IMR-90 (cell line): ENCODE results near the gene SNX21. TPM values are rescaled to one million over a fixed set of nuclear protein-coding genes. Genes with fewer than 3 reads are reported as not detected.

Source experiments
- ATAC-seq: fragments of 200-7000 bp; cut with Tn5 transposase; 2 replicates; pipeline ENCODE4 v1.9.1; 2020; ENCODE audit warnings: low read depth, mild to moderate bottlenecking, moderate library complexity
- BruUV-seq: library from RNA; stranded (reverse); fragments of 400-500 nt; replicated peaks from 2 replicates; lab custom pipeline; 2021; lab: Mats Ljungman, UMichigan
- CTCF ChIA-PET: fragments of 300-600 bp; formaldehyde crosslinking; extraction: SDS; loops from one replicate; lab custom pipeline; 2021; ENCODE audit warnings: antibody characterized with exemption; lab: Yijun Ruan, JAX
- POLR2A ChIA-PET: fragments of 300-600 bp; sonication (Branson Sonifier 250); formaldehyde crosslinking; loops from one replicate; lab custom pipeline; 2022; ENCODE audit warnings: antibody characterized with exemption; ENCODE audit not compliant: unreplicated experiment; lab: Charles Lee
- DNase-seq: peaks from one replicate; pipeline ENCODE4 v3.0.0; 2013
- H2AFZ ChIP-seq: replicated peaks from 2 replicates; pipeline ENCODE3; 2013; ENCODE audit warnings: low read length, mild to moderate bottlenecking; ENCODE audit not compliant: poor library complexity
- H2AK5ac ChIP-seq: 2 replicates; pipeline ENCODE4 v1.6.1; 2013; ENCODE audit warnings: low read depth, low read length, inconsistent platforms
- H2AK9ac ChIP-seq: replicated peaks from 2 replicates; pipeline ENCODE3; 2013; ENCODE audit warnings: mild to moderate bottlenecking, low read depth, low read length, moderate library complexity; ENCODE audit not compliant: poor library complexity
- H2BK120ac ChIP-seq: 2 replicates; pipeline ENCODE4 v1.6.1; 2013; ENCODE audit warnings: low read depth, low read length, inconsistent platforms
- H2BK15ac ChIP-seq: 3 replicates; pipeline ENCODE4 v1.6.1; 2013; ENCODE audit warnings: low read depth, low read length, inconsistent platforms
- H2BK20ac ChIP-seq: 2 replicates; pipeline ENCODE4 v1.6.1; 2013; ENCODE audit warnings: low read depth, mild to moderate bottlenecking, inconsistent platforms, low read length, moderate library complexity
- H2BK5ac ChIP-seq: 2 replicates; pipeline ENCODE4 v1.6.1; 2013; ENCODE audit warnings: mild to moderate bottlenecking, low read depth, low read length, inconsistent platforms; ENCODE audit not compliant: poor library complexity, severe bottlenecking
- H3K14ac ChIP-seq: replicated peaks from 2 replicates; pipeline ENCODE4 v1.6.1; 2013; ENCODE audit warnings: low read depth, low read length, inconsistent platforms
- H3K18ac ChIP-seq: 2 replicates; pipeline ENCODE4 v1.6.1; 2013; ENCODE audit warnings: low read depth, low read length, control low read depth
- H3K23ac ChIP-seq: 2 replicates; pipeline ENCODE4 v1.6.1; 2013; ENCODE audit warnings: low read depth, low read length, inconsistent platforms
- H3K27ac ChIP-seq: 2 replicates; pipeline ENCODE4 v1.5.1; 2013; ENCODE audit warnings: mild to moderate bottlenecking, control low read depth, low read length; ENCODE audit not compliant: insufficient read depth
- H3K27me3 ChIP-seq: 2 replicates; pipeline ENCODE4 v1.6.1; 2013; ENCODE audit warnings: low read length; ENCODE audit not compliant: control insufficient read depth, insufficient read depth
- H3K36me3 ChIP-seq: 2 replicates; pipeline ENCODE4 v1.6.1; 2013; ENCODE audit warnings: low read length, mixed read lengths; ENCODE audit not compliant: control insufficient read depth, insufficient read depth
- H3K4ac ChIP-seq: 2 replicates; pipeline ENCODE4 v1.6.1; 2013; ENCODE audit warnings: low read depth, low read length, inconsistent platforms
- H3K4me1 ChIP-seq: 2 replicates; pipeline ENCODE4 v1.6.1; 2013; ENCODE audit warnings: low read length, mixed read lengths; ENCODE audit not compliant: control insufficient read depth, insufficient read depth
- H3K4me2 ChIP-seq: 2 replicates; pipeline ENCODE4 v1.6.1; 2013; ENCODE audit warnings: low read depth, mild to moderate bottlenecking, control low read depth, low read length, moderate library complexity
- H3K4me3 ChIP-seq: 2 replicates; pipeline ENCODE4 v1.5.1; 2013; ENCODE audit warnings: low read depth, mild to moderate bottlenecking, control low read depth, low read length, moderate library complexity; ENCODE audit not compliant: insufficient read depth
- H3K56ac ChIP-seq: 2 replicates; pipeline ENCODE4 v1.6.1; 2013; ENCODE audit warnings: low read length, inconsistent platforms; ENCODE audit not compliant: insufficient read depth; ENCODE audit errors: extremely low read depth
- H3K79me1 ChIP-seq, 2 experiments: 2 replicates each; pipeline ENCODE4 v1.6.1; 2013; ENCODE audit warnings: low read length in 2 of 2, inconsistent platforms in 1 of 2, low read depth in 1 of 2
- H3K9ac ChIP-seq: 2 replicates; pipeline ENCODE4 v1.6.1; 2013; ENCODE audit warnings: low read depth, low read length, control low read depth
- H3K9me1 ChIP-seq: 2 replicates; pipeline ENCODE4 v1.6.1; 2013; ENCODE audit warnings: low read length, inconsistent platforms; ENCODE audit not compliant: insufficient read depth
- H3K9me3 ChIP-seq: 2 replicates; pipeline ENCODE4 v1.6.1; 2013; ENCODE audit warnings: low read length; ENCODE audit not compliant: control insufficient read depth, insufficient read depth
- H4K20me1 ChIP-seq: 2 replicates; pipeline ENCODE4 v1.6.1; 2013; ENCODE audit warnings: low read length, inconsistent platforms; ENCODE audit not compliant: insufficient read depth
- H4K5ac ChIP-seq: 2 replicates; pipeline ENCODE4 v1.6.1; 2013; ENCODE audit warnings: mild to moderate bottlenecking, low read depth, low read length, control low read depth
- H4K8ac ChIP-seq, 2 experiments: 2 replicates each; pipeline ENCODE4 v1.6.1; 2013; ENCODE audit warnings: low read depth in 2 of 2, low read length in 2 of 2, control low read depth in 1 of 2, inconsistent platforms in 1 of 2
- H4K91ac ChIP-seq: 2 replicates; pipeline ENCODE4 v1.6.1; 2013; ENCODE audit warnings: low read depth, low read length, inconsistent platforms; ENCODE audit not compliant: insufficient read depth
- BHLHE40 ChIP-seq: fragments of 150-350 bp; IDR thresholded peaks from 2 replicates; pipeline ENCODE4 v1.6.1; 2016; ENCODE audit warnings: mild to moderate bottlenecking, low read depth, low read length
- CEBPB ChIP-seq: IDR thresholded peaks from 2 replicates; pipeline ENCODE4 v1.6.1; 2012; ENCODE audit warnings: low read depth, low read length, improper control_type of control experiment
- CHD1 ChIP-seq: IDR thresholded peaks from 2 replicates; pipeline ENCODE4 v1.6.1; 2012; ENCODE audit warnings: low read depth, low read length, improper control_type of control experiment
- FOS ChIP-seq: fragments of 150-350 bp; IDR thresholded peaks from 2 replicates; pipeline ENCODE4 v1.6.1; 2016; ENCODE audit warnings: low read depth, low read length
- MAFK ChIP-seq: IDR thresholded peaks from 2 replicates; pipeline ENCODE4 v1.6.1; 2012; ENCODE audit warnings: low read depth, low read length, improper control_type of control experiment
- MAZ ChIP-seq: IDR thresholded peaks from 2 replicates; pipeline ENCODE4 v1.6.1; 2012; ENCODE audit warnings: low read depth, mild to moderate bottlenecking, low read length, improper control_type of control experiment, moderate library complexity, borderline replicate concordance
- NFE2L2 ChIP-seq: fragments of 150-350 bp; IDR thresholded peaks from 2 replicates; pipeline ENCODE4 v1.6.1; 2016; ENCODE audit warnings: low read depth, mild to moderate bottlenecking, low read length
- POLR2A ChIP-seq: IDR thresholded peaks from 2 replicates; pipeline ENCODE4 v1.6.1; 2012; ENCODE audit warnings: mild to moderate bottlenecking, low read depth, low read length
- RAD21 ChIP-seq: IDR thresholded peaks from 2 replicates; pipeline ENCODE4 v1.6.1; 2012; ENCODE audit warnings: low read length, improper control_type of control experiment
- RCOR1 ChIP-seq: IDR thresholded peaks from 2 replicates; pipeline ENCODE4 v1.6.1; 2012; ENCODE audit warnings: mild to moderate bottlenecking, low read length, improper control_type of control experiment; ENCODE audit not compliant: insufficient replicate concordance
- RFX5 ChIP-seq: IDR thresholded peaks from 2 replicates; pipeline ENCODE4 v1.8.0; 2012; ENCODE audit warnings: low read depth, mild to moderate bottlenecking, low read length, moderate library complexity
- SMC3 ChIP-seq: fragments of 150-350 bp; IDR thresholded peaks from 2 replicates; pipeline ENCODE4 v1.6.1; 2016; ENCODE audit warnings: low read depth, mild to moderate bottlenecking, antibody characterized with exemption, low read length, moderate library complexity
- WGBS, 2 experiments: methylation state at CpG; one replicate each; pipeline versions ENCODE4 v1.1.5 to v1.1.7; 2013; ENCODE audit warnings: missing lambda C conversion rate in 2 of 2; ENCODE audit not compliant: insufficient read length in 1 of 2; ENCODE audit errors: extremely low coverage in 2 of 2; 5-methylcytosine and 5-hydroxymethylcytosine counted together
- dilution Hi-C: fragments of 300-500 bp; cut with HindIII; formaldehyde crosslinking; loops from one replicate; pipeline ENCODE4 v1.14.3; 2018; ENCODE audit warnings: low sequenced_read_pairs; ENCODE audit not compliant: unreplicated experiment
- in situ Hi-C: fragments of 300-500 bp; cut with MboI; formaldehyde crosslinking; loops from 3 replicates; pipeline ENCODE4 v1.14.3; 2019; ENCODE audit warnings: low sequenced_read_pairs, inconsistent platforms, mixed read lengths
- intact Hi-C: fragments of 100-400 bp; cut with micrococcal nuclease; formaldehyde crosslinking; loops from 2 replicates; pipeline ENCODE4 v1.10.0; 2022
- polyA plus RNA-seq, 3 experiments: library from polyadenylated mRNA; depleted of rRNA; stranded (reverse); fragments of >200 nt; gene quantifications; 2 replicates each; pipeline ENCODE4 v1.2.3, GENCODE V29; 2012; ENCODE audit warnings: low replicate concordance in 1 of 3
- total RNA-seq: library from RNA; depleted of rRNA; stranded (reverse); fragments of >200 nt; gene quantifications from 2 replicates; pipeline ENCODE4 v1.2.3, GENCODE V29; 2012
- TF ChIP-seq, protein P1 (sequence below): fragments of 150-350 bp; IDR thresholded peaks from 2 replicates; pipeline ENCODE4 v1.6.1; 2016; ENCODE audit warnings: low read depth, mild to moderate bottlenecking, low read length, moderate library complexity, borderline replicate concordance
- TF ChIP-seq, protein P2 (sequence below): conservative IDR thresholded peaks from 2 replicates; pipeline ENCODE4 v1.5.1; 2012; ENCODE audit warnings: mild to moderate bottlenecking, low read depth, low read length, improper control_type of control experiment
- TF ChIP-seq, protein P3 (sequence below): fragments of 150-350 bp; IDR thresholded peaks from 2 replicates; pipeline ENCODE4 v1.6.1; 2017; ENCODE audit warnings: mild to moderate bottlenecking, antibody characterized with exemption, low read length, low read depth

Gene SNX21
- total and polyA plus RNA-seq, 2 of the 4 experiments (the other 2 are of a cell fraction) = 11.1 to 17.9 TPM

DNA sequence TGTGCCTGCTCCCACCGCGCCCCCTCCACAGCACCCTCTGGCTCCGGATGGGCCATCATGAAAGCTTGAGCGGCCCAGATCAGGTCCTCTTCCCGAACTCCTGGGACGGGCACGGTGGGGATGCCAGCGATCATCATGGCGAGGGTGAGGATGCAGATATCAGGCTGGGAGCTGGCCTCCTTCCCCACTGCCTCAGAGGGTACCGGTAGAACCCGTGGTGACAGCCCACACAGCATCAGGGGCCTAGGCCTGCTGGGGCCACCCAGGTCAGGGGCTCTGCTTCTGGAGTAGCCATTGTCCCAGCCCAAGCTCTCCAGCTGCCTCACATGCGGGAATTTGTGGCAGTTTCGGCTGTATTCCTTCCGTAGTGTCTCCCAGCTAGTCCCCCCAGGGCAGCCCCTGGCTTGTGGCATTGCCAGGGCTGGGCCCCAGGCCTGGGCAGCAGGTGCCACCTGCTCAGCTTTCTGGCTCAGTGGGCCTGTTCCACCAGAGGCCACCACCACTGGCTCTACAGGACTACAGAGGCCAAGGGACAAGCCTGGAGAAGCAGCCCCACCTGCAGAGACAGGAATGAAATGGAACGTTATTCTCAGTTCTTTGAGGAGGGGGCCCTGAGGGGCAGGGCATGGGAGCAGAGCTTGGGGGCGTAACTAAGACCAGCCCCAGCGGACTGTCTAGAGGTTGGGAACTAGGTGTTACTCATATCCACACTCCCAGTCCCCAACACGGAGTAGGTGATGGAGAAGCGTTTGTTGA is 53.2 kb downstream of the SNX21 start:
- in situ Hi-C loops = no loop called here
- H2BK5ac ChIP-seq = no peak overlapping the region
- CTCF ChIA-PET = no interaction called here
- no peak overlapping the region for H3K4ac ChIP-seq
- H3K4me3 ChIP-seq = no peak overlapping the region
- no peak overlapping the region for H3K9ac ChIP-seq
- H4K5ac ChIP-seq = no peak overlapping the region
- no peak for ATAC-seq
- no peak overlapping the region for H3K18ac ChIP-seq
- TF ChIP-seq, protein P1, sequence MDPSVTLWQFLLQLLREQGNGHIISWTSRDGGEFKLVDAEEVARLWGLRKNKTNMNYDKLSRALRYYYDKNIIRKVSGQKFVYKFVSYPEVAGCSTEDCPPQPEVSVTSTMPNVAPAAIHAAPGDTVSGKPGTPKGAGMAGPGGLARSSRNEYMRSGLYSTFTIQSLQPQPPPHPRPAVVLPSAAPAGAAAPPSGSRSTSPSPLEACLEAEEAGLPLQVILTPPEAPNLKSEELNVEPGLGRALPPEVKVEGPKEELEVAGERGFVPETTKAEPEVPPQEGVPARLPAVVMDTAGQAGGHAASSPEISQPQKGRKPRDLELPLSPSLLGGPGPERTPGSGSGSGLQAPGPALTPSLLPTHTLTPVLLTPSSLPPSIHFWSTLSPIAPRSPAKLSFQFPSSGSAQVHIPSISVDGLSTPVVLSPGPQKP = no peak
- TF ChIP-seq RAD21 = no peak
- TF ChIP-seq, protein P2, sequence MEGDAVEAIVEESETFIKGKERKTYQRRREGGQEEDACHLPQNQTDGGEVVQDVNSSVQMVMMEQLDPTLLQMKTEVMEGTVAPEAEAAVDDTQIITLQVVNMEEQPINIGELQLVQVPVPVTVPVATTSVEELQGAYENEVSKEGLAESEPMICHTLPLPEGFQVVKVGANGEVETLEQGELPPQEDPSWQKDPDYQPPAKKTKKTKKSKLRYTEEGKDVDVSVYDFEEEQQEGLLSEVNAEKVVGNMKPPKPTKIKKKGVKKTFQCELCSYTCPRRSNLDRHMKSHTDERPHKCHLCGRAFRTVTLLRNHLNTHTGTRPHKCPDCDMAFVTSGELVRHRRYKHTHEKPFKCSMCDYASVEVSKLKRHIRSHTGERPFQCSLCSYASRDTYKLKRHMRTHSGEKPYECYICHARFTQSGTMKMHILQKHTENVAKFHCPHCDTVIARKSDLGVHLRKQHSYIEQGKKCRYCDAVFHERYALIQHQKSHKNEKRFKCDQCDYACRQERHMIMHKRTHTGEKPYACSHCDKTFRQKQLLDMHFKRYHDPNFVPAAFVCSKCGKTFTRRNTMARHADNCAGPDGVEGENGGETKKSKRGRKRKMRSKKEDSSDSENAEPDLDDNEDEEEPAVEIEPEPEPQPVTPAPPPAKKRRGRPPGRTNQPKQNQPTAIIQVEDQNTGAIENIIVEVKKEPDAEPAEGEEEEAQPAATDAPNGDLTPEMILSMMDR = no peak
- TF ChIP-seq, protein P3, sequence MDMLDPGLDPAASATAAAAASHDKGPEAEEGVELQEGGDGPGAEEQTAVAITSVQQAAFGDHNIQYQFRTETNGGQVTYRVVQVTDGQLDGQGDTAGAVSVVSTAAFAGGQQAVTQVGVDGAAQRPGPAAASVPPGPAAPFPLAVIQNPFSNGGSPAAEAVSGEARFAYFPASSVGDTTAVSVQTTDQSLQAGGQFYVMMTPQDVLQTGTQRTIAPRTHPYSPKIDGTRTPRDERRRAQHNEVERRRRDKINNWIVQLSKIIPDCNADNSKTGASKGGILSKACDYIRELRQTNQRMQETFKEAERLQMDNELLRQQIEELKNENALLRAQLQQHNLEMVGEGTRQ = no peak
- TF ChIP-seq POLR2A = no peak
- no peak for TF ChIP-seq NFE2L2
- no peak for TF ChIP-seq MAFK
- TF ChIP-seq CHD1 = no peak
- TF ChIP-seq MAZ = no peak
- TF ChIP-seq CEBPB = no peak
- no peak for TF ChIP-seq RCOR1
- no peak for TF ChIP-seq RFX5
- TF ChIP-seq SMC3 = no peak
- no peak for TF ChIP-seq FOS
- TF ChIP-seq BHLHE40 = no peak
- H3K9me1 ChIP-seq = peaks cover 4% of the 10 kb centered on the region
- H4K8ac ChIP-seq = no peak overlapping the region
- H3K4me2 ChIP-seq = no peak overlapping the region
- no peak overlapping the region for H2BK20ac ChIP-seq
- no TSS peak for BruUV-seq
- H3K56ac ChIP-seq = no peak overlapping the region
- H3K9me3 ChIP-seq = no peaks in the 10 kb centered on the region
- no peak overlapping the region for H2BK15ac ChIP-seq
- no peaks in the 10 kb centered on the region; the same call in 1 of the 2 replicates for H4K20me1 ChIP-seq
- H3K4me1 ChIP-seq = peaks cover 2% of the 10 kb centered on the region; the same call in 1 of the 2 replicates
- no peak overlapping the region for H3K14ac ChIP-seq
- H2AK5ac ChIP-seq = no peak overlapping the region
- no peak overlapping the region for H3K23ac ChIP-seq
- no peak overlapping the region for H4K91ac ChIP-seq
- peaks cover 26% of the 10 kb centered on the region for H3K36me3 ChIP-seq
- POLR2A ChIA-PET = no interaction called here
- intact Hi-C loops = no loop called here
- WGBS, 2 experiments = 95% methylated on average over 8 of the region's 19 CpGs; no CpG with 5 or more reads in 1 of the 2 experiments
- peaks cover 5 to 63% of the 10 kb centered on the region in 2 experiments; a peak in 3 of 4 replicates for H3K79me1 ChIP-seq
- DNase-seq = no peak
- H3K27me3 ChIP-seq = no peaks in the 10 kb centered on the region
- no peak overlapping the region for H2AFZ ChIP-seq
- no peak overlapping the region for H3K27ac ChIP-seq
- no peak overlapping the region for H2AK9ac ChIP-seq
- no peak overlapping the region for H2BK120ac ChIP-seq
- dilution Hi-C loops = no loop called here
